ENCODE data around the gene SH3YL1.

The SH3YL1 gene, protein sequence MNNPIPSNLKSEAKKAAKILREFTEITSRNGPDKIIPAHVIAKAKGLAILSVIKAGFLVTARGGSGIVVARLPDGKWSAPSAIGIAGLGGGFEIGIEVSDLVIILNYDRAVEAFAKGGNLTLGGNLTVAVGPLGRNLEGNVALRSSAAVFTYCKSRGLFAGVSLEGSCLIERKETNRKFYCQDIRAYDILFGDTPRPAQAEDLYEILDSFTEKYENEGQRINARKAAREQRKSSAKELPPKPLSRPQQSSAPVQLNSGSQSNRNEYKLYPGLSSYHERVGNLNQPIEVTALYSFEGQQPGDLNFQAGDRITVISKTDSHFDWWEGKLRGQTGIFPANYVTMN

DNA sequence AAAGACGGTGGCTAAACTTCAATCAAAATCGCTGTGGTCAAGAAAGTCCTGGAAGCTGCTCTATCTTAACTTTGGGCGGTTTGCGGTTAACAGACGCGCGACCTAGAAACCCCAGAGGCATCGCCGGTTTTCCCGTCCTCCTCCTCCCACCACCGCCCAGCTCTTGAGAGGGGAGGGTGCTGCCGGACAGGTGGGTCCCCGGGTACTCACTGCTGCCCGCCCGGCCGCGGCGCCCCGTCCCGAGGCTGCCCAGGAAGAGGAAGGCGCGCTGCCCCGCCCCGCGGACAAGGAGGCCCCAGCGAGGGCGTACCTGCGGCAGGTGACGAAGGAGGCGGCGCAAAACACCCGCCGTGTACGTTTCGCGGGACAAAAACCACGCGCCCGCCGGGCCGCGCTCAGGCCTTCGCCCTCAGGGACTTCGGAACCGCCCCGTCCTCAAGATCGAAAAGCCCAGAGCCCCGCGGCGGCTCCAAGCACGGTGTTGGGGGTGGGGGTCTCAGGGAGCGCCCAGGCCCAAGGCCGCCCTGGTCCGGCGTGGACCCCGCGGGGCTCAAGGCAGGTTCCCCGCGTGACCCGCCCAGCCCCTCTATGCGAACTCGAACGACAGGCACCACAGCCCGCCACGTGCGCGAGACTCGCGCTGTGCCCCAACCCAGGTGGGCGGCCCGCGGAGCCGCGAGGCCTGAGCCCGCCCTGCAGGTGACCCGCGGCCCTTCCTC, at the start of gene SH3YL1:
TSS of gene SH3YL1 (minus strand) at position 259 of the 719 bp plus-strand sequence. CDS start at position 211, 48 bp downstream.
- peak; percentile 10 to 39 (median 25) for DNase-seq

DNA sequence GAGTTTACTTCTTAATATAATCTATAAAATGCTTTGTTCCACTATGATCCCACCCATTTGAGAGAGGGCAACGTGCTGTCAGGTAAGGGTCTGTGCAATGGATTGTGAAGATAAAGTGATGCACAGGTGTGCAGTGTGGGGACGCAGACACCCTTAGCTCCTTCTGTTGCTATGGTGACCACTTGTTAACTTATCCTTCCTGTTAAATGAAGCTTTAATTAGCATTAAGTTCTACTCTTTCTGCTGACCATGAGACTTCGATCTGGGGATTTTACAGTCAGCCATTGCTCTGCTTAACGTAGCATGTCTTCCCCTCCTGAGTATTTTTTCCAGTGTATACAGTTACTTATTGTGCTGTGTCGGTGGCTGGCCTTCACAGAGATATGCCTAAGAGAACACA, 47.2 kb upstream of the SH3YL1 start:
- DNase-seq, result no peak

DNA sequence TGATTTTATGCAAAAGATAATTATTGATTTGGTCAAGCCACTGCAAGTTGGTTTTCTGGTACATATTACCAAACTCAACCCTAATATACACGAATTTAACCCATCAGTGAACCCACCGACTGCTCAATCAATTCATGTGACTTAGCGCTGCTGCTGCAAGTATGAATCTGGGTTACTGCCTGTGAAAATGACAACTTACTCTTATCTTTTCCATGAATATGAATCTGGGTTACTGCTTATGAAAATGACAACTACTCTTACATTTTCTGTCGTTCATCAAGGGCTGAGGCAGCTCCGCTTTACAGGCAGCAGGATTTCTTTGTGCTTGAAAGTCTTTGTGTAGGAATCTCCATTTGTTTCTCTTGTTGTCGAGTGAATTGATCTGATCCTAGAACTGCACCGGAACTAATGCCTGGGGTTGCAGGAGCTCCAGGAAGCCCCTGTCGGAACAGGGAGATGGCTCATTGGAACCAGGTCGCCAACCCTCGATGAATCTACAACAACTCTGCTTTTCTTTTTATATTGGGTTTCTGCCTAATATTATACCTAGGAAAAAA, 46.2 kb upstream of the SH3YL1 start:
- no peak for DNase-seq

DNA sequence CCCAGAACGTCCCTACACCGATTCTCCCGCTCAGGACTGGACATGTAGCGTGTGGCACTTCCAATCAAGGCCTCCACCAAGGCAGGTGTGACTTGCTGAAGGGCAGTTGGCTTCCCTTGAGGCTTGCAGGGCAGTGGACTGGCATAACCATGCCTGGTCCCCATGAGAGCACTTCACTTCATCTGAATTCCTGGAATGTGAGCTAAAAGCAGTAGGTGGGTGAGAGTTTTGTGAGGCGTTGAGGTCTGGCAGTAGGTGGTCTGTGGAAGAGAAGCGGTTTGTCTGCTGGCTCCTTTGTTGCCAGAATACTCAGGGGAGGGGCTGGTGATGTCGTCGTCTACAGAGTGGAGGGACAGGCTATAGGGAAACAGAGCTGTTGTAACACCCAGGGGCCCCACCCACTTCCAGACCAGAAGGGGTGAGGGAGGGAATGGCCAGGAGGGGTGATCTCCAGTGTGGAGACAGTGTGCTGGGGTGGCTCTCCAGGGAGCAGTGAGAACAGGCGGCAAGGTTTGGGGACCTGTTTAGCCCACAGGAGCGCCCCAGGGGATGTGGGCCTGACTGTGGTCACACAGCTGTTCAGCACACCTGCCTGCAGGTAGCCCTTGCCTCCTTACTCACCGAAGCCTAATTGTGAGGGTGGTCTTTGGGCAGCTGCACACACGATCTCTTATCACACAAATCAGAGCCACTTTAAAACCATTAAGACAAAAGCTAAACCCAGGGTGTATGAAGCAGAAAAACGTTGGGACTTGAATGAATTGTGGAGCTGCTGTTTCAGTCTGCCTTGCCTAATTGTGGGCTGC, 45.5 kb upstream of the SH3YL1 start:
- no peak for DNase-seq

DNA sequence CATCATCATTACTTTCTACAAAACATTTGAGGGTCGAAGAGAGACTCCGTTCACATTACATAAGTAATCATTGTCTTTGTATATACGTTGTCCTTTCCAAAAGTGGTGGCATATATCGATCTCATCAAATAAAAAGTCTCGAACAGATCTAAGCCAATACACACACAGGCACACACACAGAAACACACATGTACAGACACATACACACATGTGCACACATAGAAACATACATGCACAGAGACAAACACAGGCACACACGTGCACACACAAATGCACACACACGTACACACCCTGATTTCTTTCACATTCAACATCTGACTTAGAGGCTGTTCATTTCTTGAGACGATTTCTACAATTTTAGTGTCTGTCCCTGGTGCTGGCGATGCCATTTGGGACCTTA, 41.5 kb upstream of the SH3YL1 start:
- DNase-seq, result no peak

DNA sequence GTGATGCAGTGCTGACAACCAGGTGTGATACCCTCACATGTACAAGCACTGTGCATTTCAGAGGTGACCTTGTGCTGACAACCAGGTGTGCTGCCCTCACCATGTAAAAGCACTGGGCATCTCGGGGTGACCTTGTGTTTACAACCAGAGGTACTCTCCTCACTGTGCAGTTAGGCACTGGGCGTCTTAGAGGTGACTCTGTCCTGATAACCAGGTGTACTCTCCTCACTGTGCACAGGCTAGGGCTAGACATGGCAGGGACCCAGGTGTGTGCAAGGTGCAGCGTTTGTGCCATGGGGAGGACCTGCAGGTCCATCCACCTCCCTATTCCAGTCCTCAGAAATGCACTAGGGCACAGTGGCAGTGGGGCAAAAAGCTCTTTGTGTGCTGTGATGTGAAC, 32.5 kb upstream of the SH3YL1 start:
- no peak for DNase-seq

DNA sequence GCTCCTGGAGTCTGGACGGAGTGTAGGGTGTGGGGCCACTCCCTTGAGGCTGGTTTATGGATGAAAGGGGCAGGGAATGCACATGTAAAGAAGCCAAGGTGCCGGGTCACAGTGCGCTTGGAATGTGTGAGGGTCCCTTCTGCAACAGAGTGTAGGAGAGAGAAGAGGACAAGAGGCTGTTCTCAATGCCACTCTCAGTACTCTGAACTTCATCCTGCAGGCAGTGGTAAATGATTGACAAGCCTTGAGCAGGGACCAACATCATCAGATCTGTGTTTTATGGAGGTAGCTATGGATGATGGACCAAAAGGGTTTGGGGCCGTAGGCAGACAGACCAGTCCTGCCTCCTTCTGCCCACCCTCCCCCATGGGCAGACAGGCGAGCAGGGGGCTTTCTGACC, 31.3 kb upstream of the SH3YL1 start:
- DNase-seq, result no peak

DNA sequence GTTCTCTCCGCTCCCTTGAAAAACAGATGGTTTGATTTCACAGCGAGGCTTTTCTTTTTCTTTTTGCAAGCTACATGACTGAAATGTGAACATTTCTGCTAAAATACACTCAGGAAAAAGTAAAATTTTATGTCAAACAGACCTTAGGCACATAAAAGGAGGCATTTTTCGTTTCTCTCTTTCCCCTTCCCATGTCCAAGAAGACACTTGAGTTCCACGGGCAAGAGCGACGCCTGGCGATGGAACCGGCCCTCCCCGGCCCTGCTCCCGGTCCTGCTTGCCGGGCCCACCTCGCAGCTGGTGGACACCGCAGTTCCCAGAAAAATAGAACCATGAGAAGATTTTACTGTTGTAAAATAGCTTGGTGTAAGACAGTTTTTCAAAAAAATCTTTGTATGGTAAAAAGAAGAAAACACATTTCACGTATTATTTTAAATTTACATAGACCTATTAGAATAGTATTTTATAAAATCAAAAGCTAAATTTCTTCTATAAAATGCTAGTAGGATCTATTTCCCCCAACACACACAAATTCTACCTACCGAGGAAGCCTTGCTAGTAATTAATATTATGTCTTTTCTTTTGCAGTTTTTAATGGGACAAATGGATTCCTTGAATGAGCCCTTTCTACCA, 26.4 kb upstream of the SH3YL1 start:
- peak in 2 of 4 experiments; percentile 9 to 11 for DNase-seq

DNA sequence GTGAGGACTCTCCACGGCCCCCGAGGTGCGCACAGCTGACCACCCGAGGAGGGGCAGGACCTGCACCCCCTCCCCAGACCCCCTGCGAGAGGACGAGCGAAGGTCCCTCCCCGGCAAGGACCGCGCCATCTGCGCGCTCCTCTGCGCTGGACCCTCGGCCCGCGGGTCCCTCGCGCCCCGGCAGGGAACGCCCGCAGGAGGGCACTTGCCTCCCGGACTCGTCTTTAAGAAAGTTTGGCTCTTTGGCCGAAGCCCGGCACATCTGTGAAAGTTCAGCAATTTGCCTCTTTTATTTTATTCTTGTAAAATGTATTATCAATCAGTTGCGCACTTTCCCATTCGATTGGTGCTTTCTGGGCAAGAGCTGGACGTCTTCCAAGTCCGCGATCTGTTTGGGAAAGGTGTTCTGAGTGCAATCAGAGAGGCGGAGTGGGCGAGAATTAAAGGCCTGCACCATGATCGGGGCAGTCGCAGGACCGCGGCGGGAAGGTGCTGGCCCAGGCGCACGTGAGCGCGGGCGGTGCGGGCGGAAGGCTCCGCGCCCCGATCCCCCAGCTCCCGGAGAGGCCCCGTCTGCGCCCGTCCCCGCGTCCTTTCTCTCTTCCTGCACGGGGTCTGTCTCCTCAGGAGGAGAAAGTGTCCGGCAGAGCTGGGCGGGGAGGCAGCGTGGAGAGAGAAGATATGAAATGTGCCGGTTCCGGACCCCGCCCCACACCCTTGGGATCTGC, 25.7 kb upstream of the SH3YL1 start:
- DNase-seq, result peak in 1 of 4 experiments; percentile 8

DNA sequence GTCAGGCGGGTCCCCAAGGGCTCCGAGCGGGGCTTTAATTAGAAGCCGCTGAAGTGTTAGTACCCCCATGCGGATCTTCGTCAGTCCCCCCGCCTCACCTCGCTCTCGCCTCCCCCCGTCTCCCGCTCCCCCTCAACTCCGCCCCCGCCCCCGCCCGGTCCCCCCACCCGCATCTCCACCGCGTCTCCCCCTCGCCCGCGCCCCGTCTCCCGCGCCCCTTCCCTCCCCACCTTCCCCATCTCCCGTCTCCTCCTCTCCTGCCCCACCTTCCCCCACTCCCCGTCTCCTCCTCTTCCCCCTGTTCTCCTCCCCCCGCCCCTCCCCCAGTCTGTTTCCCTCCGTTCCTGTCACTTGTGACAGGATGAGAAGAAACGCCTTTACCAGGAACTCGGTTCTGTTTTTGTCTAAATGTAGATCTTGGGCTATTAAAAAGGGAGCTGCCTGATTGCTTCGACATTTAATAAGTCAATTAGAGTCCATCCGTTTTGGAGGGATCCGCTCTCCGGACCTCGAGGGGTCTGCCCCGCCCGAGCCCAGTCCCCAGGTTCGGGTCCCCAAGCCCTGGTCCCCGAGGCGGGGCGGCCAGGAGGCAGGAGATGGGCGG, 25.0 kb upstream of the SH3YL1 start:
- no peak for DNase-seq

DNA sequence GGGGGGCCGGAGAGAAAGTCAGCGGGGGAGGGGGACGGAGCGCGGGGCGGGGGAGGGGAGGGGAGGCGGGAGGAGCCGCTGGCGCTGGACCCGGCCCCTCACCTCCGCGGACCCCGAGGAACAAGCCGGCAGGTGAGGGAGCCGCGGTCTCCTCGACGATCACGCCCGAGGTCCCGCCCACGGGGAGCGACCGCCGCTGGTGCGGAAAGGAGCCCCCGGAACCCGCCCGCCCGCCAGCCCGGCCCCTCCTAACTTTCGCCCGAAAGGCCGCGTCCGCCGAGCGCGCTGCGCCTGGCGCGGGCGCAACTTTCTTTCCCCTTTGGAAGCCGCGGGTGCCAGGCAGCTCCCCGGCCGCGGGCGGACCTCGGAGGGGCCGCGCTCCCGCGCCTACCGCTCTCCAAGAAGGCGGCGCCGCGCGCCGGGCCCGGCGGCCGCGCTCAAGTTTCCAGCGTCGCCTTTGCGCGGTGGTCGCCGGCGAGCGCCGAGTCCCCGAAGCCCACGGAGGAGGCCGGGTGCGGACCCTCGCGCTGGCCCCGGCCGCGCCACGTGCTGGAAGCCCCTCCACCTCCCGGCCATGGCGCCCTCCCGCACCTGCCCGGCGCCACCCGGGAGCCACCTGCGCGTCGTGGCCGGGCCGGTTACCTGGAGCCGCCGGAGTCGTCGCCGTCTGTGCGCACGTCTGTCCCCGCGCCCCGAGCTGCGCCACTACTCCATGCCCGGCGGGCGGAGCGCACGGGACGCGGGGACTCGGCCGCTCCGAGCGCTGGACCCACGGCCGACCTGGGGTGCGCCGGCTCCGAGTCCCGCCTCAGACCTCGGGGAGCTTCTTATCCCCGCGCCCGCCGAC, 24.3 kb upstream of the SH3YL1 start, which contains the start of gene ALKAL2:
TSS of gene ALKAL2 (minus strand) at position 181 of the 847 bp plus-strand sequence. CDS start 256 bp downstream, outside the sequence.
- no peak for DNase-seq

DNA sequence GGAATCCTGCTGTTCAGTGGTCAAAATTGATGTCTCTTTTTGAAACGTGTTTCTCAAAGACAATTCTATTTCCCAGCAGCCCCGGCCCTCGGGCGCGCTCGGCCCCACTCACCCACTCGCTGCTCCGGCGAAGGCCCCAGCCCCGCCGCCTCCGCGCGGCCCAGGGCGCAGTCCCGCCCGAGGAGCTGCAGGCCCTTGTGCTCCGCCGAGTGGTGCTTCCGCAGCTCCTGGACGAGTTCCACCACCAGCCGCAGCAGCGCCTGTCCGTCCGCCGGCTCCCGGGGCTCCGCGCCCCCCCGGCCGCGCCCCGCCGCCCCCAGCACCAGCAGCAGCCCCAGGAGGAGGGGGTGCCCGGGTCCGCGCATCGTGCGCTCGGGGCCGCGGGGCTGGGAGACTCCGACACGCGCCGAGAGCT, 23.6 kb upstream of the SH3YL1 start:
- DNase-seq, result no peak

DNA sequence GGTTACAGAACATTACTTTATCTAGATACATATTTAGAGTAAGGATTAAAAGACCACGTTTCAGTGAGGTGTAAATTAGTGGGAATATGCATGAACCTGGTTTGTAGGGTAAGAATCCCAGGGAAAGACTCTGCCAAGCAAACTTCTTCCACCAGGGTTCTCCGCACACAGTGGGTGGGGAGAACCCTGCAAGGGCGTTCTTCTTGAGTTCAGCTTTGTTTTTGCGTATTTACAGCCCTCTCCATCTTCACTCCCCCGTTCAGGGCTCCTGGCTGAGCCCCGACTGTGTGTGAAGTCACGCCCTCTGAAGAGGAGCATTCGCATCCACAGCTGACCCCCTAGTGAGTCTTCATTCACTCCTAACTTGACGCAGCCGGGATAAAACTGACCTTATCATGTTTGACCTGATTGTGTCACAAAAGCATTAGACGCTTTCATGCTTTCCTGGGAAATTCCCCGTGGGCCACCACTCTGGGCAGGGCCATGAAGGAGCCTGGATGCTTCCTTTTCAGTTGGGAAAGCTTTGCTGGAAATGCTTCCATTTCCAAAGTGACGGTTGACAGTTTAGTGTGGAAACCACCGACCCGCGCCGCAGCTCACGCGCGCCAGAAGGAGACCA, 23.1 kb upstream of the SH3YL1 start:
- DNase-seq, result no peak

DNA sequence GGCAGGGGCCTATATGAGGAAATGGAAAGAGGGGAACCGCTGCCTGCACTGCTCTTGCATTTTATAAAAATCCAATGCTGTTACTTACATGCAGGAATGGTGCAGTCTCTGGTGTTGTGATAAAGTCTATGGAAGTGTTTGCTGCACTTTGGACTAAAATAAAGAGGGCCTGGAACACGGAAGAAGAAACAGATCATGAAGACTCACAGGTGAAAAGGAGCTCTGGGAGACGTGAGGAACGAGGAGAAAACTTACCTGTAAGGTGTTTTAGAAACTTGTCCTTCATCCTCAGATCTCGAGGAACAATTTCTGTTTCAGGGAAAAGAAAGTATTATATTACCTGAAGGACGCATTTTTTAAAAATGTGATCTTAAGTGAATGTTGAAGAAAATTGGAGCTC, 22.2 kb upstream of the SH3YL1 start:
- DNase-seq, result no peak

DNA sequence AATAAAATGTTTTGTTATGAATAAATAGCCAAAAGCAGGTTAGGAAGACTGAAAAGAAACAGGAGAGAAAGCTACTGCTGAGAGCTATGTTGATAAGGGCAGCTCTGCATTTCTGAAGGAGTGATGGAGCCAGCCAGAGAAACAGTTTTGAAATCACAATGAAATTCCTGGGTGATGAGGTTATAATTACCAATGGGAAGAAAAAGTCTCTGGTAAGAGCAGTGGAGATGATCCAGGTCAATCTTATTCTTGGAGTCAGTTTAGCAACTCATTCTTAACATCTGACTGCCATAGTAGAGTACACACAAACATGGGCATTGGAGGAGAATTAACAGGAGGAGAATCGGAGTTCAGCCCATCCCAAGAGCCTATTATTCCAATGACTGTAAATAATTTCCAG, 21.7 kb upstream of the SH3YL1 start:
- DNase-seq, result no peak

DNA sequence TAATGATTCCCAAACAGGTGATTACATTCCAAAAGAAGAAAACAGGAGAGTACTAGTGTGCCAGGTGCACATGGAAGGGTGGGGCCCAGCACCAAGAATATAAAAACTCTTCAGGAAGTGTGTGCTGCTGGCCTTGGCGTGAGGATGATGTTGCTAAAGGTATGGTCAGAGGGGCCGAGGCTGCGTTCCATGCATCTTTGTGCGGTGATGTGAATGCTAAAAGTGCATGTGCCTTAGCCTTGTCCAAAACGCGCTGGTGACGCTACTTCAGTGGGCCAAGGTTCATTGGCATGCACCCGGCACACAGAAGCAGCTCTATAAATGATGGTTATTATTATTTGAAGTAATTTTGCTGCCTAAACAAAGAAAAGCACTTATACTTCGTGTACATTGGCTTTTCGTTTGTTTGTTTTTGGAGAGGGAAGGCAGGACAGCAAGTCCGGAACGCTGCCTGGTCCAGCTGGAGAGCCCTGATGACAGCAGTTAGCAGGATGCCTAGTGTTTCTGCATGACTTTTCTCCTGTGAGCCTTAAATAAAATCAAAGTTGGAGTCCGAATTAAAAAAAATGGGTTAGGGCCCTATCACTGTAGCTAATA, 21.2 kb upstream of the SH3YL1 start:
- DNase-seq, result no peak

DNA sequence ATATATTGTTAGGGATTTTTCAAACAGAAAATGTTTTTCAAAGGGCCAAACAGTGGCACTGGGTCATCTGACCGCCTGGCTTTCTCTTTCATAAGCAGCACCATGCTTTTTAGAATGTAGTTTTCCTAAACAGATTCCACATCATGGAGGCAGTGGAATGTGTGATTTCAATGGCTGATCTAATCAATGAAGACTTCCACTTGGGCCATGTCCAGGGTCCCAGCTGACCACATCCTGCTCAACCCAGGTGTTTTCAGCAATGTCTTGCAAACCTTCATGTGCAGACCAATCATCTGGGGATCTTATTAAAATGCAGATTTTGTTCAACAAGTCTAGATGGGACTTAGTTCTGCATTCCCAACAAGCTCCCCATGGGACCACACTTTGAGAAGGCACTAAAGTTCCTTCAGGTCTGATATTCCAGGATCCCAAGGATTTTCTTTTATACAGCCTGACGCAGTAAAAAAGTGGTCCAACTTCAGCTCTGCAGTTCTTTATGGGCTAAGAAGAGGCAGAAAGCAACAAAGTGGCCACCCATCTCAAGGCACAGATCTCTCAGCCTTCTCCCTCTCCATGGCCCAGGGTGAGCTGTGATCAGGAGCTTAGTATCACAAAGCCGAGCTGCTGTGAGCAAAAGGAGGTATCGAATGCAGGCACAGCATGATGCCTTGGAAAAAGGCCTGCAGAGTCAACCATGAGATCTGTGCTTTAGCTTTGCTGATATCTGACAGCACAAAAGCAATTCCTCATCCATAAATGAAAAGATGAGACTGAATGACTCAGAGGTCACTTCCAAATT, 20.4 kb upstream of the SH3YL1 start:
- no peak for DNase-seq

DNA sequence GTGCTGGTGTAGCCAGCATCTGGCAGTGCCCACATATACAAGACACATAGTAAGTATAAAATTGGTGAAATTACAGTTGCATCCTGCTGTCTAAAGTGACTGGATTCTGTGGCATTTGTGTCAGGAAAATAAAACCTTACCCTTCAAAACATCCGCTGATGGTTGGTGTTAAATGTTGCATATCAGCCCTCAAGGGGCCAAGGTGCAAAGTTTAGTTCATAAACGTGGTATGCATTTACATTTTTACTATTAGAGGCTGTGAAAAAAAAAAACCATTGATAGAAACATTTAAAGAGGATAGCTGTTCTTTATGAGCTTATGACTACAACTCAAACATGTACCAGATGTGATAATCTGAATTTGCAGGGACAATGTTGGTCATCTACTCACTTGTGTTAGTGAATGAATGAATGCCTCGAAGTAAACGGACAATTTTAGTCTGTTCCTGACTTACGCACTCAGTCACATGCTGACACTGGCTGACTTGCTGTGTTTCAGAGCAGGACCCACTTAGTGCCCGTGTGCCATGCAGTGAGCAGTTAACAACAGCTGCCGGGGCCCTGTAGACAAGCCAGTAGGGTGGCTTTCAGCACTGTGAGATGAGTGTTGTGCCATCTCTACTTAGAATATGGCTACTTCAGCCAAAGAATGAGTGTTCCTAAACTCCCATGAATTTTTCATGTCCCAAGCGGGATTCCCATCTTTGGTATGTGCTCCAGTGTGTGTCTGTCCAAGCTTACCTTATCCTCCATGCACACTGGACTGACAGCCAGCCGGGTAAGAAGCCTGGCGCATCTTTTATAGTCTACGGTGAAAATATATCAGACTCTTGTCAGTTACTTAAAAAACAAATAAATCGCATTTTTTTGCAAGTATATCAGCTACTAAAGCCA, 18.8 kb upstream of the SH3YL1 start:
- no peak for DNase-seq
